Measurements from ENCODE around the gene NUDT7.

NUDT7 gene

GRCh38 chr16:77782694-77783093, 60.4 kb downstream of the NUDT7 start:
- DNase-seq = no peak

GRCh38 chr16:77784441-77785372, 62.4 kb downstream of the NUDT7 start:
- no peak for DNase-seq

GRCh38 chr16:77785373-77785764, 63.1 kb downstream of the NUDT7 start:
- DNase-seq = no peak

GRCh38 chr16:77786186-77786847, 64.0 kb downstream of the NUDT7 start:
- DNase-seq = no peak

GRCh38 chr16:77787452-77787851, 65.1 kb downstream of the NUDT7 start:
- no peak for DNase-seq

GRCh38 chr16:77788181-77789084, 66.1 kb downstream of the NUDT7 start, which contains the start of gene VAT1L:
Gene VAT1L (plus strand): TSS chr16:77788564. CDS start chr16:77788683, 119 bp downstream.
- no peak for DNase-seq

GRCh38 chr16:77789085-77790008, 67.0 kb downstream of the NUDT7 start:
- no peak for DNase-seq

GRCh38 chr16:77790009-77790372, 67.7 kb downstream of the NUDT7 start:
- DNase-seq = no peak

- no peak for DNase-seq
Measured at GRCh38 chr16:77790912-77791311, 68.6 kb downstream of the NUDT7 start.
